NCI-H146 (cell line): ENCODE results near the gene TCN2.
"Not testable (repeated sequence)": the region's sequence is repeated elsewhere in the genome, so short reads cannot be mapped to it uniquely, and the experiment has no call there.

Experiments
- DNase-seq: peaks from one replicate; lab custom pipeline; 2025; lab: John Stamatoyannopoulos, UW

Gene TCN2

DNA sequence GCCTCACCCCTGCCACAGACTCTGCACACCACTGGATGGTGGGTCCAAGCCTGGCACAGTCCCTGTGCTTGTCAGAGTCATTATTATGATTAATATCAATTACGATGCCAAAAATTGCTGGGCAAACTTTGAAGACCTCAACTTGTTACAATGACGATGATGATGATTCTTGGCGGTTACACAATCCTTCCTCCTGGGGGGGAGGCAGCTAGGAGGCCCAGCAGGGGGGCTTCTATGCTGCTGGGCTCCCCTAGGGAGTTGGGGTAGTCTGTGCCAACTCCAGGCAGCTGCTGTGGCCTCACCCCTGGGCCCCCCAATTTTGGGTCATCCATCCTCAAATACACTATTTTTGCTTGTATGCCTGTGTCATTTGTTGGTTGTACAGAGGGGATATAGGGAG is 40.6 kb downstream of the TCN2 start:
- DNase-seq = no peak

DNA sequence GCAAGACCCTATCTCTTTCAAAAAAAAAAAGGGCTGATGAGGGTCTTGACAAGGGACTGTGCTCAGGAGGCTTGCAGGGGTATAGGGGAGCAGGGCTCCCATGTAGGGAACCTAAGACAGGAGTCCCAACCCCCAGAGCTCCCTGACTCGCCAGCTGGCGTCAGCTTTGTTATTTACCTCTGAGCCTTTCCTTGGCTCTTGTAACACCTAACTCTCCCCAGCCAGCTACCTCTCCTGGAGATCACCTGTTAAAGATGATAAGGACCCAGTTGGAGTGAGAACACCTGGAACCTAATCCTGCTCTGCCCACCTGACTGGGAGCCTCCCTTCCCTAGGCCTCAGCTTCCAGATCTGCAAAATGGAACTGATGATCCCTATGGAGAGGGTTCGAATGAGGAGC is 41.9 kb downstream of the TCN2 start:
- DNase-seq = no peak

DNA sequence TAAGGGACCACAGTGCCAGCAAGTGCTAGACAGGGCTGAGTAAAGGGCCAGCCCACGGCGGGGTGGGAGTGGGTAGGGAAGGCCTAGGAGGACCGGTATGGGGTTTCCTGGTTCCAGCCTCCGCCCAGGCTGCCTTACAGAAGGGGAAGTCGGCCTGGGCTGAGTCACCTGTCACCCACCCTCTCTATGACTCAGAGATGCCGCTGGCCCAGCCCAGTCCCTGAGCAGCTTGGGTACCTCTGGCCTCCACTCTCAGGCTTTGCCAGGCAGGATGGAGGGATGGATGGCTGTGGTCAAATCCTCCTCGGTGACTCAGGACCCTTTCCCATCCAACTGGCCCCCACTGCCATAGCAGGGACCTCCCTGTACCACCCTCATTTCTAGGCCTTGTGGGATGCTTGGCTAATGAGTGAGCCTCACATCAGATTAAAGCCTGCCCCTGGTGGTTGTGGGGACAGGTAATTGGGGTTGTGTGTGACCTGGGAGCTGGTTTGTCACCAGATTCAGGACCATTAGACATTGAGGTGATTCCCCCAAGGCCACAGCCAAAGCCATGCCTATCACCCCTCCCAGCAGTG is 42.5 kb downstream of the TCN2 start:
- no peak for DNase-seq

DNA sequence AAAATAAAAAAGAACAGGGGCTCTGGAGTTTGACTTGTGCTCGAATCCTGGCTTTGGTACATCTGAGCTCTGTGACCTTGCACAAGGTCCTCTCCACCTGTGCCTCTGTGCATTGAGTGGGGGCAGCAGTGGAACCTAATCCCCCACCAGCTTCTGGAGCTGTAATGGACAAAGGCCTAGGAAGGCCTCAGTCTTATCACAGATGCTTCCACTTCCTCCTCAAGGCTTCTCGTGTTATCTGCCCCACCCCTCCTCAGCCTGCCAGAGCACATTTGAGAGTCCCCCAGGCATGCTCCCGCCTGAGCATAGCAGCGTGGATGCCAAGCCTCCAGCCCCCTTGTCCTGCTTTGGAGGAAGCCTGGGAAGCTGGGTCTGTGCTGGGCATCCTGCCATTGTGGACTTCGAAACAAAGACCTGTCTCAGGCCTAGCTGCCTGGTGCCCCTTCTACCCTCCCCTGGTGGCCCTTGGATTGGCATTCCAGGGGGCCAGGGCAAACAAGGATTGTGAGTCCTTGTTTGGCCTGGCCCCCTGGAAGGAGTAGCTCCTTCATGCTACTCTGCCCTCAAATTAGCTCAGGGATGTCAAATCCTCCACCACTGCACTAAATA is 43.6 kb downstream of the TCN2 start:
- DNase-seq = no peak

DNA sequence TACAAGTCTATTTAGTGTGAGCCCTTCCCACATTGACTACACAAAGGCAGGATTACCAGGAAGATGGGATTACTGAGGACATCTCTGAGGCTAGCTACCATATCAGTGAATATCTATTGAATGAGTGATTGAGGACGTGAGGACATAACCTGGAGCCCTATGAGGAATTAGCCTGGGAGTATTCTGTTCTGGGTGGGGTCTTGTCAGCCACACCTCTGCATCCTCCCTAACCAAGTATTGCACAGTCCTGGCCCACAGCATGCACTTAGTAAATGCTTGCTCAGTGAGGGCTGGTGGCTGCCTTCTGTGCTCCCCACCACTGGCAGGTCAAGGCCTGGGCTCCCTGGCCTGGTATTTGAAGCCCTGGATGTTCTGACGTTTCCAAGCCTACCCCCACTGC is 45.9 kb downstream of the TCN2 start:
- DNase-seq = no peak

DNA sequence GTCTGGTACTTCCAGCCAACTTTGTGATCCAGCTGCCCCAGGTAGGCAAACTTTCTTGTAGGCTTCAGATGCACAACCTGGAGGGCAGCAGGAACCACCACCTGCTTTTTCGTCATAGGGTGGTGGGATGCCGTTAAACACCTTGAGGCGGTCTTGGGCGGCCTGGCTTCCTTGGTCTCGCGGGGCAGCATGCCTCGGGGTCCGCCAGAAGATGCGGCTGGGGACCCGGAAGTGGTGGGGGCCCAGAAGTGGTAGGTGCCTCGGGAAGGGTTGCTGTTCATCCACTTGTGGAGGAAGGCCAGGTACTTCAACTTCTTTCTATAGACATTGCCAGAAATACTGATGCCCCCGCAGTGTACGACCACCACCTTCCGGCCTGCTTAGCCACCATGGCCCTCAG is 47.4 kb downstream of the TCN2 start:
- no peak for DNase-seq

DNA sequence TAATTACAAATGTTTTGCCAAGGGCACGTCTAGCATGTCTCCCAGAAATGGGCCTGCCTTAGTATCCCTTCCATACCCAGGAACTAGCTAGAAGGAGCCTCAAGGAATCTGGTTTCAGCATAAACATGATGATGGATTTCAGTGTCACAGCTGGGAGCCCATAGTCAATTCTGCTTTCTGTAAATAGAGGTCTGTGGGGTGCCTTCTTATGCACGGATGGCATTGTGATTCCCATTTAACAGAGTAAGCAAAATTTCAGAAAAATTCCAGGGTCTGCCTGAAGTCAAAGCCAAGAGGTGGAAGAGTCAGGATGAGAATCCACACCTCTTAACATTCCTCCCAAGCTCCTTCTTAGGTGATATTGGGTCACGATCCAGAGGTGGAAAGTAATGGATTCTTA is 48.6 kb downstream of the TCN2 start:
- DNase-seq = peak; percentile 18

DNA sequence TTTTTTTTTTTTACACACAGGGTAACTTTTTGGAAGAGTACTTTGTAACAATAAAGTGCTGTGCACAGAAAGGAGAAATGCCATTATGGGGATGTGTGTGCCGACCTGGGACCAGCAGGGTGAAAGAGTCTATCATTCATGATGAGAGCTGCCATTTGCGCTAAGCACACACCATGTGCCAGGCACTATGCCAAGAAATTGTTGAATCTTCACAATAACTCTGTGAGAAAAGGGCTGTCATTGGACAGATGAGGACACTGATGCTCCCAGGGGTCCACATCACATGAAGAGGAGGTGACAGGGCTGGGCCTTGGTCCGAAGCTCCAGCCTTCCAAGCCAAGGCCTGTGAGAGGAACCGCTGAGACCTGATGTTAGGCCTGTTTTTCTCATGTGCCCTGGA is 55.1 kb downstream of the TCN2 start:
- DNase-seq = peak; percentile 62

DNA sequence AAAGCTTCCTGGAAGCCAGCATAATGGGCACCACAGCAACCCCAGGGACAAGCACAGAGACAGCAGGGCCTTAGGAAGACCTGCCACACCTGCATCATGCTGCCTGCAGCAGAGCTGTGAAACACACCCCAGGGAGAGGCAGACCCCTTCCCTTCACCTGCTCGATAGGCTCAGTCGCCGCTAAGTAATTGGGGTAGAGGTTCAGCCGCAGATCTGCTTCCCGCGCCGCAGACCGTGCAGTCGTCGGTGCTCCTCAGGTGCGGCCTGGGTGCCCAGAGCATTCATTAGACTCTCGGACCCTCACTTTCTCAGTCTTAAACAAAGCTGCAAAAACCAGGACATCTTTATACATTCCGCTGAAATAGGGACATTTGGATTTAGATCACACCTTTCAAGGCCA is 57.8 kb downstream of the TCN2 start:
- no peak for DNase-seq

DNA sequence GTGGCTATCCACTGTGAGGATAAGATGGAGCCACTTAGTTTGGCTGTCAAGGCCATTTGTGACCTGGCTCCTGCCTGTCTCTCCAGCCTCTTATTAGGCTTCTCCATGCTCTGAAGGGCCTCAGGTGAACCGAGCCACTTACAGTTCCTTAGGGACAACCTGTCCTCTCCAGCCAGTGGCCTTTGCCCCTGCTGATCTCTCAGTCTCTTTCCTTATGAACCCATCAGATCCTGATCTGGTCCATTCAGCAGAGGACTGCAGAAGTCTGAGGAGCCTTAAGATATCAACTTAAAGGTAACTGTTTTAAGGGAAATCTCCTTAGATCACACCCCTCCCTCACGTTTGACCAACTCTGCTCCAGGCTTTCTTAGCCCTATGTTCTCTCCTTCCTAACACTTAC is 58.3 kb downstream of the TCN2 start:
- DNase-seq = no peak

DNA sequence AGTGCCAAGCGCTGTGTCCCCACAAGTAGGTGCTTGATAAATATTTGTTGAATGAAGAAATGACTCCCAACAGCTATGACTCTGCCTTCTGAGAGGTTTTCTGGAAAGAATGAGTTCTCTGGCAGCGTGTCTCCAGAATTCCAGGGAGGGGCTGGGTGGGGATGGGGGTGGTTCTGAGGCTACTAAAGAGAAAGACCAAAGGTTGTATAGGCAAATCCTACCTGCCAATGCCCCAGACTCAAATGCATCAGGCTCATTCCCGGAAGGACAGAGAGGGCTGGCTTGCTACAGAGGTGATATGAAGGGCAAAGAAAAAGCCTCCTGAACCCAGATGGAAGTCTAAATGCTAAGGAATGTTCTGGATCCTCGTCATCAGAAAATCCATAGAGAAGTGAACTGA is 58.8 kb downstream of the TCN2 start:
- DNase-seq = no peak

DNA sequence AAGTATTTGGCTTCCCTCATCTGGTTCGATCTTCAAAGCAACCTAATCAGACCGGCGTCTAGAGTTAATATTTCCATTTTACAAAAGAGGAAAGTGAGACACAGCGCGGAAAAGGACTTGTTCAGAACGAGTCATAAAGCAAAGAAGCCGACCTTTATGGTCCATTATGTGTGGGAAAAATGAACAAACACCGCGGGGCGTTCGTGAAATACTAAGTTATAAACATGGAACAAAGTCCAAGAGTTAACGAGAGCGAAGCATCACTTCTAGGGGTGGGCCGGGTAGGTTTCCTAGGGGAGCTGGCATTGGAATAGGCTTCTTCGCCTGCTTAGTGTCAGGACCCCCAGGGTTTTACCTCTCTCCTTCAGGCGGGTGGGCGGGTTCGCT is 60.1 kb downstream of the TCN2 start:
- DNase-seq = no peak

DNA sequence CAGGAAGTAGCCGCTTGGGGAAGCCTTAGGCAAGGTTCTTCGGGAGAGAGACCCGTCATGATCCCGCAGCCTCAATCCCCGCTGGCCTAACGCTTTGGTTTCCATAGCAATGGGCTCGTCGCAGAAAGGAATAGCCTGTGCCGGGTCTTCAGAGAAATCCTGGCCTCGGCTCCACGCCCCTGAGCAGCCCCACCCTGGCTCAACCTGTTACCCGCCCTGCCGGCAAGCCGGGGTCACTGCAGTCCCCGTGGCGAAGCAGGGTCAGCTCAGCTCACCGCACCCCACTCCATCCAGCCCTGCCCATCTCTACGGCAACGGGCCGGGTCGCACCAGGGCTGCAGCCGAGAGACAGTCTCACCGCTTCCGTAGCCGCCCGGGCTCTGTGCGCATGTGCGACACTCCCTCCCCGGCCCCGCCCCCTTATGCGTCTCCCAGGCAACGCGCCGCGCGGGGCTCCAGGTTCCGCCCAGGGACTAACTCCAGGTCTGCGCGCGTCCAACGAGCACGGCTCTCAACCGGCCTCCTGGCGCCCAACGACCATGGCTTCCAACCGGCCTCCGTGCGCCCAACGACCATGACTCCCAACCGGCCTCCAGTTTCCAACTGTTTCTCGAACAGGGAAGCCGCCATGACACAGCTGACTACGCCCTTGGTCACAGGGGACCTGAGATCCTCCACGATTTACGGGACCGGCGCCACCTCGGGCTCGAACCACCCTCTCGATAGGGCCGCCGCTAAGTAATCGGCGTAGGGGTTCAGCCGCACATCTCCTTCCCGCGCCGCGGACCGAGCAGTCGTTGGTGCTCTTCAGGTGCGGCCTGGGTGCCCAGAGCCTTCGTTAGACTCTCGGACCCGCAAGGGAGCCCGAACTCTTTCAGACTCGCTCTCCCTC is 60.8 kb downstream of the TCN2 start, which contains the start of gene DUSP18:
Gene DUSP18 (minus strand): TSS at position 382 of the 892 bp plus-strand sequence. CDS start 3,872 bp downstream, outside the sequence.
- peak; percentile 90 for DNase-seq

DNA sequence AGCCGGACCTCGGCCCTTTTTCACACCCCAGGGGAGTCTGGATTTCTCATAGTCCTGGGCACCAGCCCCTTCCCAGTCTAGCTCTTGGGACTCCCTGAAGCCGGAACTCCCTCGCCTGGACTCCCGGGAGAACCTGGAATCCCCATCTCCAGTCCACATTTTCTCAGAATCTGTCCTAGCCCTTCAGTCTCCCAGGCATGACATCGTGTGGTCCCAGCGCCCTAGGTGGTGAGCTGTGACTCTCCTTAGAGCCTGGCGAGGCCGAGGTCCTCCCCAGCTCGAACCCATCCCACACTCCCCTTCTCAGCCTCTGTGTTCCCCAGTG is 61.4 kb downstream of the TCN2 start:
- DNase-seq = peak; percentile 48

DNA sequence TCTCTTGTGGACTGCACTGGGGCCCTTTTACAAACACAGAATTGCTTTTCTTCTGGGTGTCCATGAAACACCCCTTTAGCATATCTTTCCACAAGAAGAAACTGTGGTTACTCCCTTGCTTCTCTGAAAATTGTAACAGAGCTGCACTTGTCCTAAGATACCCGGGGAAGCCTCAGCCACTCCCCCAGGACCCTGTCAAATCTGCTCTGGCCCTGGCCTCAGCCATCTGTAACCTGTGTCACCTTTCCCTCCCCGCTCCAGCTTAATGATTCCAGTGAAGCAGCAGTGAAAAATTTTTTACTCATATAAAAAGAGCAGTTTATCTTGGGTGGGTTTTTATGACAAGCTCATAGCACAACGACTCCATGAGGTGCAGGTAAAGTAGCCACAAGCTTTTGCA is 64.1 kb downstream of the TCN2 start:
- no peak for DNase-seq

DNA sequence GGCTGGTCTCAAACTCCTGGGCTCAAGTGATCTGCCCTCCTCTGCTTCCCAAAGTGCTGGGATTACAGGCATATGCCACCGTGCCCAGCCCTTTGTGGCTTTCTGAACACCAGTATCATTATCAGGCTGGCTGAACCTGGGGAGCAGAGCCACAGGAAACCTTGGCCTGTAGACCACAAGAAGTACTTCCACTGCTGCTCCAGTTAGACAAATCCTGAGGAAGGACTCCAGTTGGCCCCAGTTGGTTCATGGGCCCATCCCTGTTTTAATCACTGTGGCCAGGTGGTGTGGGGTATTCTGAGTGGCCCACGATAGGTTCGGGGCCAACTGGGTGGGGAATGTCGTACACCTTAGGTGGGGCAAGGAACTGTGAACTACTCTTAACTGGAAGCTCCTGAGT is 66.2 kb downstream of the TCN2 start:
- DNase-seq = no peak

DNA sequence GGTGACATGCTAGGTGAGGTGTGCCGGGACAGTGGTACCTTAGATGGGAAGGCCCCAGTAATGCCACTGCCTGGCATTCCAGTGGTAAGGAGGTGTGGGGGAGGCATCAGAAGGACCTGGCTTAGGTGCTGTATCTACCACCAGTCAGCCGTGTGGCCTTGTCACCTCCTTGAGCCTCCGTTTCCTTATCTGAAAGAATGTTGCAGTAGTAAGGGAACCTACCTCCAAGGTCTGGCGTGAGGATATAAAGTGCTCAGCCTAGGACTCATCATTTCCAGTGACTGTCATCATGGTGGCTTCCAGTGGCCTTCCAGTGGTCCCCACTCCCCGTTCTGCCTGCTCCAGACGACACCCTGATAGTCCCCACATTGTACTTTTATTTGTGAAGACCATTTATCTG is 67.5 kb downstream of the TCN2 start:
- DNase-seq = no peak

DNA sequence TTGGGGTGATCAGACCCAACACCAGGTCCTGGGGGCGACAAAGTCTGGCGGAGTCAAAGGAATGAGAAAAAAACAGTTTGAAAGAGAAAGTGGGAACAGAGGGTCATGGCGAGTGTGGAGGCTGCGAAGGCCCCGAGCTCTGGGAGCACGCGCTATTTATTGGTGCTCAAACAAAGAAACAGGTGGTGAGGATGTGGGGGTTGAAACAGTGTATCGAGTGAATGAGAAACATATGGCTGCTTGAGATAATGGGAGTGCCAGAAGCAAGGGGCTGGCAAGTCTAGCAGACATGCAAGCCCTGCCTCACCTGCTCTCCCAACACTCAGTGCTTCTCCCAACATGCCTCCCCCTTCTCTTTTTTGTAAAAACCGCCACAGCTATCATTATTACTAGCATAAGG is 68.5 kb downstream of the TCN2 start:
- peak; percentile 79 for DNase-seq

DNA sequence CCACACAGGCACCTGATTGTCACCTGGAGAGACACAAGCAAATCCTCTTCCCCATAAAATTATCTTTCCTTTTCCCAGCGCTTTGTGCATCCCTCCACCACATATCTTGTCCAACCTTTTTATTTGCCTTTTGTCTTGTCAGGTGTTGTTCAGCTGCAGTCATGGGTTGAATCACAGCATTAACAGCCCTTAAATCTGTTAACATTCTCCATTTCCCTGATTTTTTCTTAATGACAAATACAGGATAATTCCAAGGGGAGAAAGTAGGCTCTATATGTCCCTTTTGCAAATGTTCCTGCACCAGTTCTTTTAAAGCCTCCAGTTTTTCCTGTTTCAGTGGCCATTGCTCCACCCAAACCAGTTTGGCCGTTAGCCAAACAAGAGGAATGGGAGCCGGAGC is 69.6 kb downstream of the TCN2 start:
- DNase-seq = not testable (repeated sequence)
